Lower leg skin (tissue), 3 donors: ENCODE results near the gene MANF.

Experiments used
- POLR2A ChIP-seq, 2 donors: fragments of 450-650 bp; IDR thresholded peaks; one replicate each; pipeline ENCODE4 v1.6.1; 2016 to 2017; ENCODE audit warnings: antibody characterized with exemption in 2 of 2, mild to moderate bottlenecking in 1 of 2, moderate library complexity in 1 of 2
- TF ChIP-seq, protein P1 (sequence below), 3 donors: fragments of 450-650 bp; IDR thresholded peaks; one replicate each; pipeline ENCODE4 v1.5.1; 2016; ENCODE audit warnings: antibody characterized with exemption in 3 of 3, mild to moderate bottlenecking in 3 of 3, moderate library complexity in 2 of 3

GRCh38 chr3:51436998-51437639 lies 52.0 kb downstream of the MANF start:
- TF ChIP-seq, protein P1, sequence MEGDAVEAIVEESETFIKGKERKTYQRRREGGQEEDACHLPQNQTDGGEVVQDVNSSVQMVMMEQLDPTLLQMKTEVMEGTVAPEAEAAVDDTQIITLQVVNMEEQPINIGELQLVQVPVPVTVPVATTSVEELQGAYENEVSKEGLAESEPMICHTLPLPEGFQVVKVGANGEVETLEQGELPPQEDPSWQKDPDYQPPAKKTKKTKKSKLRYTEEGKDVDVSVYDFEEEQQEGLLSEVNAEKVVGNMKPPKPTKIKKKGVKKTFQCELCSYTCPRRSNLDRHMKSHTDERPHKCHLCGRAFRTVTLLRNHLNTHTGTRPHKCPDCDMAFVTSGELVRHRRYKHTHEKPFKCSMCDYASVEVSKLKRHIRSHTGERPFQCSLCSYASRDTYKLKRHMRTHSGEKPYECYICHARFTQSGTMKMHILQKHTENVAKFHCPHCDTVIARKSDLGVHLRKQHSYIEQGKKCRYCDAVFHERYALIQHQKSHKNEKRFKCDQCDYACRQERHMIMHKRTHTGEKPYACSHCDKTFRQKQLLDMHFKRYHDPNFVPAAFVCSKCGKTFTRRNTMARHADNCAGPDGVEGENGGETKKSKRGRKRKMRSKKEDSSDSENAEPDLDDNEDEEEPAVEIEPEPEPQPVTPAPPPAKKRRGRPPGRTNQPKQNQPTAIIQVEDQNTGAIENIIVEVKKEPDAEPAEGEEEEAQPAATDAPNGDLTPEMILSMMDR (IDR thresholded peaks at IDR 0.05), result no peak
- TF ChIP-seq POLR2A (IDR thresholded peaks at IDR 0.05), result no peak
